Adrenal gland (tissue), 5 donors: ENCODE results near the gene FES.

ENCODE experiments used
- POLR2A ChIP-seq, 2 donors: fragments of 450-650 bp; IDR thresholded peaks; one replicate each; pipeline ENCODE4 v1.6.1; 2017; ENCODE audit warnings: antibody characterized with exemption in 2 of 2, mild to moderate bottlenecking in 2 of 2, moderate library complexity in 1 of 2
- TF ChIP-seq, protein P1 (sequence below), 6 experiments: fragments of 450-650 bp in 4 of 6; fragments of 200-600 bp in 2 of 6; sonication (generic) in 1 of 6; IDR thresholded peaks; 1 replicate in 5 of 6; 2 replicates in 1 of 6; pipeline versions ENCODE4 v1.5.1 to v1.8.0; 2016 to 2021; ENCODE audit warnings: antibody characterized with exemption in 6 of 6, mild to moderate bottlenecking in 2 of 6, moderate library complexity in 1 of 6
- donor health status: DM: no; HTN: no; CAD: no.

GRCh38 chr15:90909976-90910375 lies 25.7 kb downstream of the FES start:
- TF ChIP-seq, protein P1, sequence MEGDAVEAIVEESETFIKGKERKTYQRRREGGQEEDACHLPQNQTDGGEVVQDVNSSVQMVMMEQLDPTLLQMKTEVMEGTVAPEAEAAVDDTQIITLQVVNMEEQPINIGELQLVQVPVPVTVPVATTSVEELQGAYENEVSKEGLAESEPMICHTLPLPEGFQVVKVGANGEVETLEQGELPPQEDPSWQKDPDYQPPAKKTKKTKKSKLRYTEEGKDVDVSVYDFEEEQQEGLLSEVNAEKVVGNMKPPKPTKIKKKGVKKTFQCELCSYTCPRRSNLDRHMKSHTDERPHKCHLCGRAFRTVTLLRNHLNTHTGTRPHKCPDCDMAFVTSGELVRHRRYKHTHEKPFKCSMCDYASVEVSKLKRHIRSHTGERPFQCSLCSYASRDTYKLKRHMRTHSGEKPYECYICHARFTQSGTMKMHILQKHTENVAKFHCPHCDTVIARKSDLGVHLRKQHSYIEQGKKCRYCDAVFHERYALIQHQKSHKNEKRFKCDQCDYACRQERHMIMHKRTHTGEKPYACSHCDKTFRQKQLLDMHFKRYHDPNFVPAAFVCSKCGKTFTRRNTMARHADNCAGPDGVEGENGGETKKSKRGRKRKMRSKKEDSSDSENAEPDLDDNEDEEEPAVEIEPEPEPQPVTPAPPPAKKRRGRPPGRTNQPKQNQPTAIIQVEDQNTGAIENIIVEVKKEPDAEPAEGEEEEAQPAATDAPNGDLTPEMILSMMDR (IDR thresholded peaks at IDR 0.05), result no peak
- no peak for TF ChIP-seq POLR2A (IDR thresholded peaks at IDR 0.05)
